Measurements from ENCODE around the gene PGBD2.
A peak's percentile ranks its signal among the peaks of the same experiment; 100 is the strongest.
"Not testable (repeated sequence)": the region's sequence is repeated elsewhere in the genome, so short reads cannot be mapped to it uniquely, and the experiment has no call there.

The PGBD2 gene

DNA sequence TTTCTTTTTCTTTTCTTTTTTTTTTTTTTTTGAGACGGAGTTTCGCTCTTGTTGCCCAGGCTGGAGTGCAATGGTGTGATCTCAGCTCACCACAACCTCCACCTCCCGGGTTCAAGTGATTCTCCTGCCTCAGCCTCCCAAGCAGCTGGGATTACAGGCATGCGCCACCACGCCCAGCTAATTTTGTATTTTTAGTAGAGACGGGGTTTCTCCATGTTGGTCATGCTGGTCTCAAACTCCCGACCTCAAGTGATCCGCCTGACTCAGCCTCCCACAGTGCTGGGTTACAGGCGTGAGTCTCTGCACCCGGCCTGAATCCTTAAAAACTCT, 16.2 kb upstream of the PGBD2 start:
- FAIRE-seq; DNase-seq (ENCODE audit: low spot score): not testable (repeated sequence)

GRCh38 chr1:248890549-248891498, 15.2 kb upstream of the PGBD2 start:
- FAIRE-seq (no peak), DNase-seq (ENCODE audit: low spot score) (no peak)

DNA sequence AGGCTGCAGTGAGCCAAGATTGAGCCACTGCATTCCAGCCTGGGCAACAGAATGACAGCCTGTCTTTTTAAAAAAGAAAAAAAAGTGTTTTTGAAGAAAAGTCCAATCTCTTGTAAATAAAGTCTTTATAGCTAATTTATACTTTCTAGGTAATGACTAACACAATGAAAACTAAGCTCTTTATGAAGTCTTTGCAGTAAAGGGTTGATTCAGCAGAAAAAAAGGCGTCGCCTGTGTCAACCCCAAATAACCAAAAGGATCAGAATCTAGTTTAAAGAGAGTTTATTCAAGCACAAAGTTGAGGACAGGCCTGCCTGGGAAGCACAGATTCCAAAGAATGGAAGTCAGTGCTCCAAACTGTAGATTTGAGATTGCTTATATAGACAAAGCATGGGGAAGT, 14.3 kb upstream of the PGBD2 start:
- DNase-seq (ENCODE audit: low spot score) = no peak
- FAIRE-seq = no peak

DNA sequence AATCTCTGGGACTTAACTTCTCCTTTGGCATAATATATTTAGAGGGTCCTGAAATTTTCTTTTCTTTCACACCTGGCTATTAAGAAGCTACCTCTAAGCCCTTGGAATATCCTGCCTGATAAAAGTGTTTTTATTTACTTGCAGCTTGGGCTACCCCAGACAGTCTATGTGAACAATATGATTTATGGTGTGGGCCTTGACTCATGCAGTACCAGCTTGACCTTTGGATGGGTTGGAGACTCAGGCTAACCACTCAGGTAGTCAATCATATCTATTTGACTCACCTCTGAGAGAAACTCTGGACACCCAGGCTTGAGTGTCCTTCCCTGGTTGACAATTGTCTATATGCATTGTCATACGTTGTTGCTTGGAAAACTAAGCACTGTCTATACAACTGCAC, 13.4 kb upstream of the PGBD2 start:
- no peak for DNase-seq (ENCODE audit: low spot score)
- FAIRE-seq = no peak

DNA sequence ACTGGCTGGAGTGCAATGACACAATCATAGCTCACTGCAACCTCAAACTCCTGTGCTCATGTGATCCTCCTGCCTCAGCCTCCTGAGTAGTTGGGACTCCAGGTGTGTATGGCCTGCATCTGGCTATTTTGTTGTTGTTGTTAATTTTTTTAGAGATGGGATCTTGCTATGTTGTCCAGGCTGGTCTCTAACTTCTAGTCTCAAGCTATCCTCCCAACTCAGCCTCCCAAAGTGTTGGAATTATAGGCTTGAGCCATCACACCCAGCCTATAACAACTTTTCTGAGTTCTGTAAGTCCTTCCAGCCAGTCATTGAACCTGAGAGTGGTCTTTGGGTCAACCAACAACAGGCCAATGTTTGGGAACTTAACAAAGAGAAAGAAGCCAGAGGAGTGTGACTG, 11.2 kb upstream of the PGBD2 start:
- FAIRE-seq = no peak

DNA sequence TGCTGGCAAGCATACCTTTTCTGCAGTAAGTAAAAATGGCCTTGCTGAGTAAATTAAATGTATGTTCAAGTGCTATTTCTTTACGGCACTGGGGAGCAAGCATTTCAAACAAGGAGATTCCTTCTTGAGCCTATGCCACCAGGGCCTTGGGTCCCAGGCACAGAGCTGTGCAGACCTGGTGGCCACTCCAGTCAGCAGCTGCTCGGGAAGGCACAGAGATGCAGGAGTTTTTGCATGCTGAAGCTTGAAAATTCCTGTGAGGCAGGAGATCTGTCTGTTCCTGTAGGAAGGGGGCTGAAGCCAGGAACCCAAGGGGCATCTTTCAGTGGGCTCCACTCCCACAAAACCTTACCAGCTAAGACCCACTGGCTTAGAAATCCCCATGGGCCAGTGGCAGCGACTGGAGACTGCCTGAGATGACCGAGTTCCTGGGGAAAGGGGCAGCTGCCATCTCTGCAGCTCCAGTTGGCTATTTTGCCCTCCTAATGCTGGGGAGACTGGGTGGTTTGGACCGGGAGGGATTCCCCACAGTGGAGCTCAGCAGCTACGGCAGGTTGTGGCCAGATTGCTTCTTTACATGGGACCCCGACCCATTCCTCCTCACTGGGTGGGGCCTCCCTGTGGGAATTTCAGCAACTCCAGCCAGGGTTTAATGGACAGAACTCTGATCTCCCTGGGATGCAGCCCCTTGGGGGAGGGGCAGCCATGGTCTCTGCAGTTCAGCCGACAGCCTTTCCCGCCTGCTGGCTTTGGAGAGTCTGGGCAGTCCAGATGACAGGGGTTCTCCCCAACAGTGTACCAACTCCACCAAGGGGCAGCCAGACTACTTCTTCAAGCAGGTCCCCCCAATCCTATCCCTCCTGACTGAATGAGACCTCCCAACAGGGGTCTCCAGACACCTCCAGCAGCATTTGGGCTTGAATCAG, 8.4 kb upstream of the PGBD2 start:
- no peak for FAIRE-seq
- no peak for DNase-seq (ENCODE audit: low spot score)

More for the DNA sequence above, 11.2 kb upstream of the PGBD2 start:
- no peak for DNase-seq (ENCODE audit: low spot score)

DNA sequence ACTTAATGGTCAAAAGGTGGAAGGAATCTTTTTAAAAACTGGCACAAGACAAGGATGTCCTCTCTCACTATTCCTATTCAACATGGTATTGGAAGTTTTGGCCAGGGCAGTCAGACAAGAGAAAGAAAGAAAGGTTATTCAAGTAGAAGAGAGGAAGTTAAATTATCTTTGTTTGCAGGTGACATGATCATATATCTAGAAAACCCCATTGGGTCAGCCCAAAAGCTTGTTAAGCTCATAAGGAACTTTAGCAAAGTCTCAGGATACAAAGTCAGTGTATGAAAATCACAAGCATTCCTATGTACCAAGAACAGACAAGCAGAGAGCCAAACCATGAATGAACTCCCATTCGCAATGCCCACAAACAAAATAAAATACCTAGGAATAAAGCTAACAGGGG, 5.4 kb upstream of the PGBD2 start:
- DNase-seq (ENCODE audit: low spot score) (no peak), FAIRE-seq (no peak)

GRCh38 chr1:248901578-248901977, 4.5 kb upstream of the PGBD2 start:
- no peak for DNase-seq (ENCODE audit: low spot score)
- no peak for FAIRE-seq

DNA sequence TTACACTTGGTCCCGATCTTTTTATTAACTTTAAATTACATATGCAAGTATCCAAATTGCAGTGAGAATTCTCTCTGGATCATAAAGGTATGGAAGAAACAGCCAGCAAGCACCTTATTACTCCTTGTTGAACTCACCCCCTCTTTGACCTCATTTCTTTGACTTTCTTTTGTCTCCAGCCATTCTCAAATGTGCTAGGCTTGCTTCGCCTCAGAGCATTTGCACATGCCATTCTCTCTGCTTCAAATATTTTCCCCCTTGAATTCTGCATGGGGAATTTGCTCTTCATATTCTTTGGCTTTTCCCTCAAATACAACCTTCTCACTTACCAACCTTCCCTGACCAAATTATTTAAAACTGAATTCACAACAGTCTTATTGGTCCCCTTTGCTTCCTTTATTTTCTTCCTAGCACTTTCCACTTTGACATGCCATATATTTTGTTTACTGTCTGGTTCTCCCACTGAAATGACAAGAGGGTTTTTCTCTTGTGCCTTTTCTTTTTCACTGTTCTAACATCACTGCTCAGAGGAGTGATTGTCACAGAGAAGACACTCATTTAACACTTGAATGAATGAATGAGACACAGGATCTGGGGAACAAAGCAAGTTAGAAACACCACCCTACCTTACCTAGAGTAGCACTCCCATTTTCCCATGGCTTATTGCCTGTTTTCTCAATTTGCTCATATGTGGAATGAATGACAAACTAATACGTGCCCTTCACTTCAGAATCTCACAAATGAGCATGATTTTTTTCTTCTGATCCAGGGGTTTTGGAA, 1.4 kb upstream of the PGBD2 start:
- FAIRE-seq = no peak

GRCh38 chr1:248905662-248906008, 400 bp upstream of the PGBD2 start:
- no peak for FAIRE-seq

More for the DNA sequence above, 1.4 kb upstream of the PGBD2 start:
- DNase-seq (ENCODE audit: low spot score) = no peak

GRCh38 chr1:248906753-248907661, 972 bp downstream of the PGBD2 start:
- FAIRE-seq (no peak), DNase-seq (ENCODE audit: low spot score) (no peak)

More at GRCh38 chr1:248905662-248906008, 400 bp upstream of the PGBD2 start:
- DNase-seq (ENCODE audit: low spot score) = no peak

GRCh38 chr1:248910761-248911160, 4.7 kb downstream of the PGBD2 start:
- FAIRE-seq = no peak
- DNase-seq (ENCODE audit: low spot score) = no peak

DNA sequence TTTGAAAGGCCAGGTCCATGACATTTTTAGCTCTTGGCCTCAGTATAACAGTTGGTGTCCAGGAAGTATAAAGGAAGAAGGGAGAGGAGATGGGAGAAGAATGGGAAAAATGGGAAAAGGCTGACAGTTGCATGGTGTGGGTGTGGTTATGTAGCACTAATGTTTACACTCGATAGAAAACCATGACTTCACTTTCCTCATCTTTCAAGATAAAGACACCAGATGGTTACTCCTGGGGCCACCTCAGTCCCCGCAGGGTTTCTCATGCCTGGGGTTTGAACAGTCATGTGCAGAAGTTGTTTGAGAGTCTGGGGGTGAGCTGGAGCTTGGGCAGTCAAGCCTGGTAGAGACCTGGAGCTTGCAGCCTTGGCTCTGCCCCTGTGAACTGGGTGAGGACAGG, 7.9 kb downstream of the PGBD2 start:
- no peak for FAIRE-seq
- no peak for DNase-seq (ENCODE audit: low spot score)

DNA sequence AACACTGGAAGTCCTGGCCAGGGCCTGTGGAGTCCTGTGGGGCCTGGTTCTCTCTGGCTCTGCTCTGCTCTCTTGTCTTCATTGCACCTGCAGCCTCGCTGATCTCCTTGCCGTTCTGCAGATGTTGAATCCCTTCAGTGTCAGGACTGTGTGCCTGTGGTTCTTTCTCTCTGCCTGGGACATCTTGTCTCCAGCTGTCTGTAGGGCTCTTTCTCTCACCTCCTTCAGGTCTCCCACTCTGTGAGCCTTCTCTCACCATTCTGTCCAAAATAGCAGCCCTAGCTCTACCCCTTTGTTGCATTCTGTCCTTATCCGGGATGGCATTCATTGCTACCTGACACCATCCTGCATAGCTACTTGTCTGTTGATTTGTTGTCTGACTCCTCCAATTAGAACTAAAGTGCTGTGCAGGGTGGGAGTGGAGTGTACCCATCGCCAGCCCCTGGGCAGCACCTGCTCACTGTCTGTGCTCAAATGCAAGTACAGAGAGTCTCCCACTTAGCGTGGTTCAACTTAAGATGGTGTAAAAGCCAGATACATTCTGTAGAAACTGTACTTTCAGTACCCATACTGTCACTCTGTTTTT, 8.9 kb downstream of the PGBD2 start:
- DNase-seq (ENCODE audit: low spot score) (no peak), FAIRE-seq (no peak)

GRCh38 chr1:248918131-248918530, 12.1 kb downstream of the PGBD2 start:
- FAIRE-seq (no peak), DNase-seq (ENCODE audit: low spot score) (no peak)

DNA sequence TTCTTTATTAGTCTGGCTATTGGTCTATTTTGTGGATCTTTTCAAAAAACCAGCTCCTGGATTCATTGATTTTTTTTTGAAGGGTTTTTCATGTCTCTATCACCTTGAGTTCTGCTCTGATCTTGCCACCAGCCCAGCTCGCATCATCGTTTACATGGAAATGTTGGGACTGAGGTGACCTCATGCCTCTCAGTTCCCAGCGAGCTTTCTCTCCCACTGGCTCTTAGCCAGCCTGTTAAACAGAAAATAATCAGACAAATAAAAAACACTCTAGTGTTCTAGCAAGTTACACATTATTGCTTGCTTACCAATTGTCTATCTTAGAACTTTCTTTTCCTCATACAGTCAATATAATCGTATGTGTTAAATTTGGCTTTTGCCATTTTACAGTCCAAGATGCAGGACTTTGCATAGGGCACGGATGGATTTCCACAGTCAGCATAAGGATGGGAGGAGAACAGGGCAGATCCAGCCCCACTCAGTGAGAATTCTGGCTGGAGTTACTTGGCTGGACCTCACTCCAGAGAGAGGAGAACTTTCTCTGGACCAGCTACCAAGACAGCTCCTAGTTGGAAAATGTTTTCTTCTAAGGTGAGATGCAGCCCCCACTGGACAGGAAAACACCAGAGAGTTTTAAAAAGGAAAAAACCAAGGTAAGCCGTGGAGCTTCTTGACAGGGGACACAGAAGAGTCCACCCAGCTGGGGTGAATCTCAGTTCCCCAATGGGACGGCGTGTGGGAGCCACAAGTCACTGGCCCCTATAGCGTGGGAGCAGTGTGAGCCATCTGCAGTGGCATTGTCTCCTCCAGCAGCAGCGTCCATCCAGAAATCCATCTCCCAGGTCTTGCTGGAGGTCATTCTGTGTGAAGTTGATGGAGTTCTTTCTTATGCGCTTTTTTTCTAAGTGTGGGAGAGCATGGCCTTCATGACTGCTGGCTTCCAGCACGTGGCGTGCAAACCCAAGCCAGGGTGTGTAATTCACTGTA, 17.6 kb downstream of the PGBD2 start:
- FAIRE-seq (no peak), DNase-seq (ENCODE audit: low spot score) (no peak)

DNA sequence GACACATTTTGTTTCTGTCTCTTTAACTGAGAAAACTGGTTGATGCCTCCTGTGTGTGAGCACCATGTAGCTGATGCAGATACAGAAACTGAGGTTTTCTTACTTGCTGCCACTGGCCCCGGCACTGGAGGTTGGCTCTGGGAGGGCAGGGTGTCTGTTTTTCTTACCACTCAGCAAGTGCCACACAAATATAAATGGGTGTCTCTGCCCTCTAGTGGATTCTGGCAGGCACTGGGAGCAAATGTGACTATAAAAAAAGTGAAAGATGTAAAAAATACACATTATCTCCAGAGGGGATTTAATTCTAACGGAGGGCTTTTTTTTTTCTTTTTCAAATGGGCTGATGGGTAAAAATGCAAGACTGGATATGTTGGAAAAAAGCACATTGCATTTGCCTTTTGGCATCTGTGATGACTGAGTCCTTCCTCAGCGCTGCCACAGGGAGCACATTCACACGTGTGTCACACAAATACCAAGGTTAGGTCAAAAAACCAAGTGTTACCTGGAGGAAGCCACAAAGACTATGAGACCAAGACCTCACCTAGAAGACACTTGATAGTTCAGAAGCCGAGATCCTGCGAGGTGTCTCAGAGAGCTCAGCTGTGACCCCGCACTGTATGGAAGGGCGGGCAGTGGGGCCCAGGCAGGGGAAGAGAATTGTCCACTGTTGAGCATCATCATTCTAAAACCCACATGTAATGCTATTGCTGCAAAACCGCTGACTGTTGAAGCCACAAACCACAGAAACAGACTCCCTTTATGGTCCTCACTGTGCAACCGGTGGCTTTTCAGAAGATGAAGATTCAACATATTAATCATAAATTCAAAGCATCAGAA, 18.9 kb downstream of the PGBD2 start:
- peak; percentile 47 for FAIRE-seq
- DNase-seq (ENCODE audit: low spot score) = peak; percentile 78

- not testable (repeated sequence) for FAIRE-seq; DNase-seq (ENCODE audit: low spot score)
These were observed 19.8 kb downstream of the PGBD2 start for GRCh38 chr1:248925859-248926258.
